ENCODE measurements around the gene SH2B2.
"Not testable (repeated sequence)": the region's sequence is repeated elsewhere in the genome, so short reads cannot be mapped to it uniquely, and the experiment has no call there.

GRCh38 chr7:102346983-102347382 is 60.3 kb downstream of the SH2B2 start:
- TF ChIP-seq CTCF, POLR2AphosphoS5, POLR2A, EP300 (IDR thresholded peaks at IDR 0.05): not testable (repeated sequence)

All from suprapubic skin (tissue), 4 donors.